ENCODE measurements around the gene POC1B.

DNA sequence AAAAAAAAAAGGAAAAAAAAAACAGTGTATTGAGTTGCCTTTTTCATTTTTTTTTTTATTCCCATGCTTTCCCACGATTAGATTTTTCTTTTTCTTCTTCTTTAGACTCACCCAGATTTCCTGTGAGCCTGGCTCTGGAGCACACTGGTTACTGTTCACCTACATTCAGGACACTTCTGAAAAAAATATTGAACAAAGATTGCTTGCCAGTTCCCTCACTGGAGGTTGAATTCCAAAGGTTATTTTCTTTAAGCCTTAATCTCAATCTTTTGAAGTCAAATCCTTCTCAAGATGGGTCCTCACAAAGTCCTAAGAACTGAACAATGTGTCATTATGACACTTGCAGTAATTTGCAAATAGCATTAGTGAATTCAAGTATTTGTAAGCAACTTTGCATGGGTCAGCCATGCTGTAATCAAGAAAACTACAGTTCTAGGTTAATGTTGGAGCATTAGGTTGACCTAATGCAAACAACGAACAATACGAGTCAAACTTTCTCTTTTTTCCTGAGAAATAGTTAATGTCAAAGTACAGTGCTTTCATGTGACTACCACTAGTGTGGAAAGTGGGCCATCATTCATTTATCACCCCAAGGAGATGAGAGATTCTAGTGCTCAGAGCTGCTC, 124.3 kb downstream of the POC1B start:
- TF ChIP-seq, protein P1, sequence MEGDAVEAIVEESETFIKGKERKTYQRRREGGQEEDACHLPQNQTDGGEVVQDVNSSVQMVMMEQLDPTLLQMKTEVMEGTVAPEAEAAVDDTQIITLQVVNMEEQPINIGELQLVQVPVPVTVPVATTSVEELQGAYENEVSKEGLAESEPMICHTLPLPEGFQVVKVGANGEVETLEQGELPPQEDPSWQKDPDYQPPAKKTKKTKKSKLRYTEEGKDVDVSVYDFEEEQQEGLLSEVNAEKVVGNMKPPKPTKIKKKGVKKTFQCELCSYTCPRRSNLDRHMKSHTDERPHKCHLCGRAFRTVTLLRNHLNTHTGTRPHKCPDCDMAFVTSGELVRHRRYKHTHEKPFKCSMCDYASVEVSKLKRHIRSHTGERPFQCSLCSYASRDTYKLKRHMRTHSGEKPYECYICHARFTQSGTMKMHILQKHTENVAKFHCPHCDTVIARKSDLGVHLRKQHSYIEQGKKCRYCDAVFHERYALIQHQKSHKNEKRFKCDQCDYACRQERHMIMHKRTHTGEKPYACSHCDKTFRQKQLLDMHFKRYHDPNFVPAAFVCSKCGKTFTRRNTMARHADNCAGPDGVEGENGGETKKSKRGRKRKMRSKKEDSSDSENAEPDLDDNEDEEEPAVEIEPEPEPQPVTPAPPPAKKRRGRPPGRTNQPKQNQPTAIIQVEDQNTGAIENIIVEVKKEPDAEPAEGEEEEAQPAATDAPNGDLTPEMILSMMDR (IDR thresholded peaks at IDR 0.05) = no peak
- TF ChIP-seq POLR2A (IDR thresholded peaks at IDR 0.05) (no peak), POLR2AphosphoS5 (IDR thresholded peaks at IDR 0.05) (no peak)
